Mesangial cell (primary cell): ENCODE results near the gene CES1. TPM values are rescaled to one million over a fixed set of nuclear protein-coding genes. Genes with fewer than 3 reads are reported as not detected.

ENCODE experiments used
- total RNA-seq: library from RNA; depleted of rRNA; stranded (reverse); fragments of >200 nt; gene quantifications from 2 replicates; pipeline ENCODE4 v1.2.3, GENCODE V29; 2015

Gene CES1
- 0.16 and 0.25 TPM in 2 replicates for total RNA-seq

GRCh38 chr16:55832773-55833691 is at the start of gene CES1:
Gene CES1, minus strand, starts transcription at chr16:55833096. Its CDS starts 41 bp downstream, at chr16:55833055.

DNA sequence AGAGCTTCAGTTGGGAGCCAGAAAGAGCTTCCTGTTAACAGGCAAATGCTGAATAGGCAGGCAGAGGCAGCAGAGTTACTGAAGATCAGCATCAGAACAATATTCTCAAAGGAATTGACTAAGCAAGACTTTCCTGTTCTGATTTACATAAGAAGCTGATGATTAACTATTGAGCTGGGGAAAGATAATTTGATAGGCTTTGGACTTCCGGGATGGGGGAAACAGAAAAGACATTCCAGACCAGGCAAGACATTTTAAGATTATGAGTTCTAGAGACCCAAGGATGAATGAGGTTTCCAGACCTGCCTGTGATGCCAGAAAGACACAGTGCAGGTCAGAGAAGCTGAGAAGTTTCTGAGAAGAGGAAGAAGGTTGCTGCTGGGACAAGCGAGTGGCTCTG is 42.4 kb upstream of the CES1 start, which contains the start of gene CES5A:
Gene CES5A (minus strand): TSS at position 101 of the 400 bp plus-strand sequence. CDS start 152 bp downstream, outside the sequence.

Other genes starting within 250 kb of the CES1 start
- gene SLC6A2, start 177.1 kb downstream of the CES1 start, total RNA-seq, result not detected in 2 replicates
- not detected in 2 replicates for gene CES5A, start 42.3 kb upstream of the CES1 start, total RNA-seq